Endothelial cell (in vitro differentiated cells): ENCODE data around the gene CYP3A4. TPM values are rescaled to one million over a fixed set of nuclear protein-coding genes. Genes with fewer than 3 reads are reported as not detected.
"Not testable (repeated sequence)": the region's sequence is repeated elsewhere in the genome, so short reads cannot be mapped to it uniquely, and the experiment has no call there.

Experiments
- DNase-seq: peaks from one replicate; pipeline ENCODE4 v3.0.0; 2021; ENCODE audit warnings: low spot score
- H3K27ac Mint-ChIP-seq: one replicate; pipeline ENCODE4 v1.8.0; 2021; ENCODE audit warnings: mixed read lengths, inconsistent platforms; ENCODE audit not compliant: unreplicated experiment
- H3K27me3 Mint-ChIP-seq: one replicate; pipeline ENCODE4 v1.8.0; 2021; ENCODE audit warnings: mild to moderate bottlenecking, moderate library complexity, mixed read lengths, inconsistent platforms; ENCODE audit not compliant: unreplicated experiment
- H3K36me3 Mint-ChIP-seq: one replicate; pipeline ENCODE4 v1.8.0; 2021; ENCODE audit warnings: mild to moderate bottlenecking, low read depth, mixed read lengths, inconsistent platforms; ENCODE audit not compliant: unreplicated experiment
- H3K4me1 Mint-ChIP-seq: one replicate; pipeline ENCODE4 v1.8.0; 2021; ENCODE audit warnings: mild to moderate bottlenecking, mixed read lengths, inconsistent platforms; ENCODE audit not compliant: unreplicated experiment
- H3K4me3 Mint-ChIP-seq: one replicate; pipeline ENCODE4 v1.8.0; 2021; ENCODE audit warnings: mild to moderate bottlenecking, mixed read lengths, inconsistent platforms; ENCODE audit not compliant: unreplicated experiment
- H3K9me3 Mint-ChIP-seq: one replicate; pipeline ENCODE4 v1.8.0; 2021; ENCODE audit warnings: mixed read lengths, inconsistent platforms; ENCODE audit not compliant: unreplicated experiment
- total RNA-seq: library from RNA; stranded (reverse); fragmentation: NEBNext Ultra II Directional; extraction: Animal tissue kit (Norgen Biotek cat#: 25700); gene quantifications from one replicate; pipeline ENCODE4 v1.2.1, GENCODE V29; 2021; ENCODE audit not compliant: unreplicated experiment
- TF ChIP-seq, protein P1 (sequence below): fragments of 200-600 bp; sonication (generic); IDR thresholded peaks from one replicate; pipeline ENCODE4 v1.5.0; 2021; ENCODE audit warnings: antibody characterized with exemption; ENCODE audit not compliant: unreplicated experiment

Gene CYP3A4
- total RNA-seq, 1 donor from 2014 or later, result not detected

DNA sequence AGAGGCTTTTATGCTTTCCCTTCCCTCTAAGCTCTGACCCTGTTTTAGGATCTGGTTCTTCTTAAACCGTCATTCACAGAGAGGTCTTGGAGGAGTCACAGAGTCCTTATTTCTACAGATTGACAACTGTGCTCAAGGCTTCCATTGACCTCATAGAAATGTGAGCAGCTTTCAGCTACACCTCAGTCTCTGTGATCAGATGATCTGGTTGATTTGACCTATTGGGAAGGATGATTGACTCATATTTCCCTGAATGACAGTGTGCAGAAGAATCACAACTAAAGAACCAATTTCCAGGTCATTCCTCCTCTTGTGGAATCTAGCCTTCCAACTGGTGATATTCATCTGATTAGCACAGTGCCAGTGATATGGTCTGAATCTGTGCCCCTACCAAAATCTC, 3.4 kb downstream of the CYP3A4 start:
- peaks cover 5% of the 10 kb centered on the region for H3K27me3 Mint-ChIP-seq
- H3K9me3 Mint-ChIP-seq, result no peaks in the 10 kb centered on the region
- H3K4me1 Mint-ChIP-seq, result peaks cover 10% of the 10 kb centered on the region
- no peak for DNase-seq
- H3K27ac Mint-ChIP-seq, result no peak overlapping the region
- no peaks in the 10 kb centered on the region for H3K36me3 Mint-ChIP-seq
- TF ChIP-seq, protein P1, sequence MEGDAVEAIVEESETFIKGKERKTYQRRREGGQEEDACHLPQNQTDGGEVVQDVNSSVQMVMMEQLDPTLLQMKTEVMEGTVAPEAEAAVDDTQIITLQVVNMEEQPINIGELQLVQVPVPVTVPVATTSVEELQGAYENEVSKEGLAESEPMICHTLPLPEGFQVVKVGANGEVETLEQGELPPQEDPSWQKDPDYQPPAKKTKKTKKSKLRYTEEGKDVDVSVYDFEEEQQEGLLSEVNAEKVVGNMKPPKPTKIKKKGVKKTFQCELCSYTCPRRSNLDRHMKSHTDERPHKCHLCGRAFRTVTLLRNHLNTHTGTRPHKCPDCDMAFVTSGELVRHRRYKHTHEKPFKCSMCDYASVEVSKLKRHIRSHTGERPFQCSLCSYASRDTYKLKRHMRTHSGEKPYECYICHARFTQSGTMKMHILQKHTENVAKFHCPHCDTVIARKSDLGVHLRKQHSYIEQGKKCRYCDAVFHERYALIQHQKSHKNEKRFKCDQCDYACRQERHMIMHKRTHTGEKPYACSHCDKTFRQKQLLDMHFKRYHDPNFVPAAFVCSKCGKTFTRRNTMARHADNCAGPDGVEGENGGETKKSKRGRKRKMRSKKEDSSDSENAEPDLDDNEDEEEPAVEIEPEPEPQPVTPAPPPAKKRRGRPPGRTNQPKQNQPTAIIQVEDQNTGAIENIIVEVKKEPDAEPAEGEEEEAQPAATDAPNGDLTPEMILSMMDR, result no peak
- H3K4me3 Mint-ChIP-seq, result no peak overlapping the region

- Mint-ChIP-seq H3K36me3 (no peaks in the 10 kb centered on the region), H3K27ac (no peak overlapping the region), H3K9me3 (no peaks in the 10 kb centered on the region), H3K27me3 (peaks cover 5% of the 10 kb centered on the region), H3K4me1 (peaks cover 10% of the 10 kb centered on the region), H3K4me3 (no peak overlapping the region)
- no peak for DNase-seq
- TF ChIP-seq, protein P1, result no peak
Measured at GRCh38 chr7:99779949-99780348, 4.0 kb downstream of the CYP3A4 start.

- Mint-ChIP-seq H3K27ac (no peak overlapping the region), H3K27me3 (peaks cover 1% of the 10 kb centered on the region), H3K4me1 (no peaks in the 10 kb centered on the region), H3K36me3 (peaks cover 4% of the 10 kb centered on the region), H3K4me3 (no peak overlapping the region), H3K9me3 (no peaks in the 10 kb centered on the region)
- TF ChIP-seq, protein P1, result no peak
- no peak for DNase-seq
Measured at GRCh38 chr7:99778880-99779279, 5.1 kb downstream of the CYP3A4 start.

- H3K27ac Mint-ChIP-seq, H3K4me3 Mint-ChIP-seq, H3K4me1 Mint-ChIP-seq, H3K9me3 Mint-ChIP-seq, DNase-seq, H3K27me3 Mint-ChIP-seq, H3K36me3 Mint-ChIP-seq: not testable (repeated sequence)
Measured at GRCh38 chr7:99773395-99773794, 10.6 kb downstream of the CYP3A4 start.

DNA sequence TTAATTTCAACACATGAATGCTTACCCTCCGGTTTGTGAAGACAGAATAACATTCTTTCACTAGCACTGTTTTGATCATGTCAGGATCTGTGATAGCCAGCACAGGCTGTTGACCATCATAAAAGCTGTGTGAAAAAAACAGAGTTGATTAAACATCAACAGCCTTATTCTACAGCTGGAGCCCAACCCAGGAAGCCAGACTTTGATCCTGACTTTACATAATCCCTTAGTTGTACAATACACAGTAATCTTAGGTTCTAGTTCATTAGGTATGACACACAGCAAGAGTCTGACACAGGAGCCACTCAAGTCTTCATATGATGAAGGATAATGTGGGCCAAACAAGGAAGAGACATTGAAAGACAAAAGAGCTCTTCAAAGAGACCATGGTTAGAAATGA, 11.4 kb downstream of the CYP3A4 start:
- Mint-ChIP-seq H3K4me1 (peaks cover 4% of the 10 kb centered on the region), H3K9me3 (no peaks in the 10 kb centered on the region), H3K27me3 (peaks cover 1% of the 10 kb centered on the region), H3K27ac (no peak overlapping the region), H3K4me3 (no peak overlapping the region), H3K36me3 (peaks cover 4% of the 10 kb centered on the region)
- TF ChIP-seq, protein P1, result no peak
- no peak for DNase-seq

DNA sequence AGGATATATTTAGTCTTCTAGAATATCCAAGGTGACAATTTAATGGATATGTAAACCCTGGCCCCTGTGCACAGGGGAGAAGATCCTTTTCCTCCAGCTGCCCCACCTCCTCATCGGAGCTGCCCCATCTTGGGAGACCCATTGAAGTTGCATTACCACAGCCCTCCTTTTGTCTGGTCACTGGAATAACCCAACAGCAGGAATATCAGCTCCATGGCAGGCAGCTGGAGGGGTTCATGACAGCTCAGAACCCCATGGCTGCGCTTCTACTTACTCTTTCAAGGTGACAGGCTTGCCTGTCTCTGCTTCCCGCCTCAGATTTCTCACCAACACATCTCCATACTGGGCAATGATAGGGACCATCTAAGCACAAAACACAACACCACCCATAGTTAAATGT, 14.5 kb downstream of the CYP3A4 start:
- H3K36me3 Mint-ChIP-seq, result not testable (repeated sequence)

More for the DNA sequence above, 14.5 kb downstream of the CYP3A4 start:
- not testable (repeated sequence) for DNase-seq, H3K27me3 Mint-ChIP-seq, H3K9me3 Mint-ChIP-seq, H3K27ac Mint-ChIP-seq, H3K4me1 Mint-ChIP-seq, H3K4me3 Mint-ChIP-seq
